B cell (primary cell): Measurements from ENCODE around the gene PAPSS2. TPM values are rescaled to one million over a fixed set of nuclear protein-coding genes. Genes with fewer than 3 reads are reported as not detected.
A peak's percentile ranks its signal among the peaks of the same experiment; 100 is the strongest.

ENCODE experiments used
- ATAC-seq: fragments of 200-7000 bp; cut with Tn5 transposase; one replicate; pipeline ENCODE4 v1.10.0; 2021; ENCODE audit warnings: low read depth, mild to moderate bottlenecking, moderate number of reproducible peaks, moderate library complexity
- CTCF ChIA-PET: fragments of 350-600 bp; sonication (Branson Sonifier 250); formaldehyde crosslinking; loops from one replicate; lab custom pipeline; 2021; ENCODE audit warnings: antibody characterized with exemption, inconsistent platforms; lab: Charles Lee
- POLR2A ChIA-PET: fragments of 350-600 bp; sonication (Branson Sonifier 250); formaldehyde crosslinking; loops from one replicate; lab custom pipeline; 2021; ENCODE audit warnings: antibody characterized with exemption; lab: Charles Lee
- DNase-seq: peaks from one replicate; pipeline ENCODE4 v3.0.0; 2013
- H2AFZ ChIP-seq: 2 replicates; pipeline ENCODE4 v1.6.1; 2012; ENCODE audit warnings: mild to moderate bottlenecking, low read depth, low read length; ENCODE audit not compliant: insufficient read depth, poor library complexity, severe bottlenecking
- H3K27ac ChIP-seq, 2 donors: 1 replicate in 1 of 2; 2 replicates in 1 of 2; pipeline ENCODE4 v1.5.1; 2012 to 2013; ENCODE audit warnings: low read length in 2 of 2, mild to moderate bottlenecking in 2 of 2, moderate library complexity in 1 of 2
- H3K27me3 ChIP-seq, 4 experiments: fragments of 200-600 bp in 1 of 4; sonication (generic) in 1 of 4; replicated peaks in 1 of 4; 1 replicate in 2 of 4; 2 replicates in 2 of 4; pipeline versions ENCODE4 v1.6.1 to v1.7.0; 2013 to 2016; ENCODE audit warnings: low read length in 3 of 4, mild to moderate bottlenecking in 2 of 4, mixed read lengths in 1 of 4, moderate library complexity in 1 of 4; ENCODE audit not compliant: insufficient read depth in 4 of 4, control insufficient read depth in 3 of 4; ENCODE audit errors: control extremely low read depth in 1 of 4
- H3K36me3 ChIP-seq, 2 experiments: replicated peaks in 1 of 2; 1 replicate in 1 of 2; 2 replicates in 1 of 2; pipeline versions ENCODE4 v1.6.1 to v1.7.1; 2013; ENCODE audit warnings: low read length in 1 of 2; ENCODE audit not compliant: insufficient read depth in 2 of 2, control insufficient read depth in 1 of 2; ENCODE audit errors: control extremely low read depth in 1 of 2, extremely low read depth in 1 of 2
- H3K4me1 ChIP-seq, 2 donors: fragments of 200-600 bp in 1 of 2; sonication (generic) in 1 of 2; 1 replicate in 1 of 2; 2 replicates in 1 of 2; pipeline versions ENCODE4 v1.5.1 to v1.6.1; 2013 to 2017; ENCODE audit warnings: low read length in 2 of 2; ENCODE audit not compliant: control insufficient read depth in 2 of 2, insufficient read depth in 2 of 2
- H3K4me2 ChIP-seq: replicated peaks from 2 replicates; pipeline ENCODE3; 2012; ENCODE audit warnings: mild to moderate bottlenecking, low read depth, low read length; ENCODE audit not compliant: poor library complexity, severe bottlenecking
- H3K4me3 ChIP-seq, 5 experiments: fragments of 200-600 bp in 1 of 5; sonication (generic) in 1 of 5; 1 replicate in 3 of 5; 2 replicates in 2 of 5; pipeline versions ENCODE4 v1.5.1 to v1.7.0; 2011 to 2016; ENCODE audit warnings: low read length in 4 of 5, mild to moderate bottlenecking in 4 of 5, low read depth in 2 of 5, control low read depth in 1 of 5, moderate library complexity in 1 of 5; ENCODE audit not compliant: insufficient read depth in 1 of 5; ENCODE audit errors: control extremely low read depth in 1 of 5, extremely low read depth in 1 of 5
- H3K79me2 ChIP-seq: fragments of 200-600 bp; sonication (generic); one replicate; pipeline ENCODE4 v1.6.0; 2016; ENCODE audit warnings: low read length; ENCODE audit not compliant: control insufficient read depth, insufficient read depth
- H3K9ac ChIP-seq: fragments of 200-600 bp; sonication (generic); 2 replicates; pipeline ENCODE4 v1.6.1; 2017; ENCODE audit warnings: mild to moderate bottlenecking, low read length, moderate library complexity
- H3K9me3 ChIP-seq, 3 donors: one replicate each; pipeline versions ENCODE4 v1.6.1 to v1.7.1; 2013; ENCODE audit warnings: low read length in 2 of 3; ENCODE audit not compliant: control insufficient read depth in 2 of 3, insufficient read depth in 1 of 3; ENCODE audit errors: control extremely low read depth in 1 of 3
- H4K20me1 ChIP-seq: 2 replicates; pipeline ENCODE4 v1.6.0; 2012; ENCODE audit warnings: mild to moderate bottlenecking, low read length; ENCODE audit not compliant: insufficient read depth, control insufficient read depth, poor library complexity, severe bottlenecking
- H3K27ac Mint-ChIP-seq: one replicate; pipeline ENCODE4 v1.8.0; 2021; ENCODE audit warnings: mixed read lengths
- H3K27me3 Mint-ChIP-seq: one replicate; pipeline ENCODE4 v1.8.0; 2021; ENCODE audit warnings: mixed read lengths
- H3K4me1 Mint-ChIP-seq: one replicate; pipeline ENCODE4 v1.8.0; 2021; ENCODE audit warnings: mixed read lengths
- H3K4me3 Mint-ChIP-seq: one replicate; pipeline ENCODE4 v1.8.0; 2021; ENCODE audit warnings: mixed read lengths
- H3K9me3 Mint-ChIP-seq: one replicate; pipeline ENCODE4 v1.8.0; 2022; ENCODE audit warnings: mixed read lengths; ENCODE audit not compliant: insufficient read depth
- CTCF ChIP-seq: fragments of 200-600 bp; IDR thresholded peaks from one replicate; pipeline ENCODE4 v1.8.0; 2022; ENCODE audit warnings: antibody characterized with exemption, mild to moderate bottlenecking
- EZH2 ChIP-seq: IDR thresholded peaks from 2 replicates; pipeline ENCODE4 v1.6.1; 2012; ENCODE audit warnings: borderline replicate concordance, low read depth, mild to moderate bottlenecking, moderate library complexity, low read length; ENCODE audit not compliant: insufficient read depth, poor library complexity, severe bottlenecking
- WGBS: methylation state at CpG from one replicate; pipeline ENCODE4 v1.1.5; 2013; ENCODE audit warnings: missing lambda C conversion rate; ENCODE audit not compliant: insufficient coverage; 5-methylcytosine and 5-hydroxymethylcytosine counted together
- intact Hi-C: fragments of 100-400 bp; cut with micrococcal nuclease; formaldehyde crosslinking; loops from one replicate; pipeline ENCODE4 v1.10.0; 2022
- polyA plus RNA-seq: library from polyadenylated mRNA; depleted of rRNA; stranded (reverse); fragments of >200 nt; gene quantifications from 2 replicates; pipeline ENCODE4 v1.2.3, GENCODE V29; 2012
- total RNA-seq, 2 donors: library from RNA; stranded (reverse); fragments of 120-200 nt in 1 of 2; gene quantifications; 1 replicate in 1 of 2; 2 replicates in 1 of 2; pipeline versions ENCODE4 v1.2.3 to v1.2.4, GENCODE V29; 2013 to 2022

The PAPSS2 gene
- total and polyA plus RNA-seq, 2 donors (not counting 1 experiment from before 2014, with no cell fraction given), result not detected

- peak; percentile 55 for DNase-seq
Measured at GRCh38 chr10:87656431-87657072, 3.1 kb upstream of the PAPSS2 start.

More at GRCh38 chr10:87656431-87657072, 3.1 kb upstream of the PAPSS2 start:
- Histone ChIP-seq H3K27ac (no peak overlapping the region), H3K9ac (no peak overlapping the region), H3K27me3 (peaks cover 0 to 25% (median 17%) of the 10 kb centered on the region in 4 experiments), H4K20me1 (no peaks in the 10 kb centered on the region), H3K4me2 (no peak overlapping the region), H2AFZ (no peak overlapping the region), H3K36me3 (no peaks in the 10 kb centered on the region), H3K79me2 (no peaks in the 10 kb centered on the region), H3K4me1 (peaks cover 8 to 12% of the 10 kb centered on the region in 2 donors), H3K9me3 (peaks cover 0 to 5% (median 0%) of the 10 kb centered on the region in 3 donors), H3K4me3 (no peak overlapping the region)
- CTCF ChIA-PET, result interaction anchor here (1.0 to 1.2 kb wide), 2 partner anchors 45 to 130 kb away, joined by 3 read pairs; no protein-coding TSS in a partner anchor
- Mint-ChIP-seq H3K4me3 (no peak overlapping the region), H3K27me3 (peaks cover 31% of the 10 kb centered on the region), H3K9me3 (no peaks in the 10 kb centered on the region), H3K27ac (no peak overlapping the region), H3K4me1 (peaks cover 14% of the 10 kb centered on the region)
- POLR2A ChIA-PET, result no interaction called here
- intact Hi-C loops, result loop anchor here (5.0 kb wide), 1 partner anchor 116 kb away; no protein-coding TSS in a partner anchor
- no peak for ATAC-seq
- TF ChIP-seq EZH2 (no peak), CTCF (peak; percentile 73)
- 0% methylated on average over 1 of the region's 4 CpGs for WGBS
